GM21737 (cell line): Measurements from ENCODE around the gene CRYBB3.
"Not testable (repeated sequence)": the region's sequence is repeated elsewhere in the genome, so short reads cannot be mapped to it uniquely, and the experiment has no call there.

ENCODE experiments used
- ATAC-seq: cut with Tn5 transposase; IDR thresholded peaks from one replicate; pipeline ENCODE4 v1.9.1; 2021; ENCODE audit warnings: mild to moderate bottlenecking, moderate library complexity; ENCODE audit not compliant: unreplicated experiment

Gene CRYBB3

GRCh38 chr22:25204547-25204946, 4.9 kb downstream of the CRYBB3 start:
- not testable (repeated sequence) for ATAC-seq

- no peak for ATAC-seq
Observed at GRCh38 chr22:25205847-25206246, 6.2 kb downstream of the CRYBB3 start.

GRCh38 chr22:25206998-25207397, 7.3 kb downstream of the CRYBB3 start:
- ATAC-seq: no peak

GRCh38 chr22:25207553-25208157, 8.0 kb downstream of the CRYBB3 start:
- no peak for ATAC-seq

- no peak for ATAC-seq
Observed at GRCh38 chr22:25208328-25208727, 8.7 kb downstream of the CRYBB3 start.

GRCh38 chr22:25208743-25209505, 9.3 kb downstream of the CRYBB3 start:
- ATAC-seq: no peak

- ATAC-seq: no peak
Observed at GRCh38 chr22:25210793-25211192, 11.1 kb downstream of the CRYBB3 start.

- ATAC-seq: no peak
Observed at GRCh38 chr22:25212337-25212736, 12.7 kb downstream of the CRYBB3 start.

- no peak for ATAC-seq
Observed at GRCh38 chr22:25213221-25213620, 13.6 kb downstream of the CRYBB3 start.

GRCh38 chr22:25216230-25216629, 16.6 kb downstream of the CRYBB3 start:
- no peak for ATAC-seq

- ATAC-seq: no peak
Observed at GRCh38 chr22:25219211-25219689, 19.6 kb downstream of the CRYBB3 start, which contains the start of gene CRYBB2. CRYBB2 (plus strand) TSS chr22:25219639; CDS start chr22:25221430, 1,791 bp downstream.

- no peak for ATAC-seq
Observed at GRCh38 chr22:25219948-25220442, 20.3 kb downstream of the CRYBB3 start.

GRCh38 chr22:25221790-25222189, 22.1 kb downstream of the CRYBB3 start:
- no peak for ATAC-seq

GRCh38 chr22:25223269-25223850, 23.7 kb downstream of the CRYBB3 start:
- no peak for ATAC-seq

- no peak for ATAC-seq
Observed at GRCh38 chr22:25228822-25229221, 29.2 kb downstream of the CRYBB3 start.

- not testable (repeated sequence) for ATAC-seq
Observed at GRCh38 chr22:25230760-25231159, 31.1 kb downstream of the CRYBB3 start.

- no peak for ATAC-seq
Observed at GRCh38 chr22:25232301-25232700, 32.6 kb downstream of the CRYBB3 start.

GRCh38 chr22:25233706-25234105, 34.0 kb downstream of the CRYBB3 start:
- not testable (repeated sequence) for ATAC-seq

- ATAC-seq: no peak
Observed at GRCh38 chr22:25235547-25236290, 36.1 kb downstream of the CRYBB3 start.

GRCh38 chr22:25236417-25236816, 36.8 kb downstream of the CRYBB3 start:
- ATAC-seq: no peak

- ATAC-seq: no peak
Observed at GRCh38 chr22:25237503-25237902, 37.8 kb downstream of the CRYBB3 start.
